NCI-H1048 (cell line): ENCODE results near the gene FBXL17.

Experiments
- DNase-seq: peaks from one replicate; lab custom pipeline; 2025; lab: John Stamatoyannopoulos, UW

Gene FBXL17

GRCh38 chr5:108249785-108250426 is 132.0 kb downstream of the FBXL17 start:
- DNase-seq = no peak

- DNase-seq = no peak
These were observed 132.7 kb downstream of the FBXL17 start for GRCh38 chr5:108249095-108249784.

GRCh38 chr5:108238936-108239887 is 142.7 kb downstream of the FBXL17 start:
- no peak for DNase-seq

- DNase-seq = no peak
These were observed 143.4 kb downstream of the FBXL17 start for GRCh38 chr5:108238461-108238860.

GRCh38 chr5:108233617-108234155 is 148.2 kb downstream of the FBXL17 start:
- DNase-seq = no peak

- DNase-seq = no peak
These were observed 149.1 kb downstream of the FBXL17 start for GRCh38 chr5:108232805-108233204.

GRCh38 chr5:108222011-108222410 is 159.9 kb downstream of the FBXL17 start:
- no peak for DNase-seq

GRCh38 chr5:108220834-108221233 is 161.1 kb downstream of the FBXL17 start:
- DNase-seq = no peak

GRCh38 chr5:108216890-108217289 is 165.0 kb downstream of the FBXL17 start:
- no peak for DNase-seq

- no peak for DNase-seq
These were observed 167.0 kb downstream of the FBXL17 start for GRCh38 chr5:108214857-108215256.

- no peak for DNase-seq
These were observed 169.0 kb downstream of the FBXL17 start for GRCh38 chr5:108212775-108213346.

- no peak for DNase-seq
These were observed 175.2 kb downstream of the FBXL17 start for GRCh38 chr5:108206707-108207106.

- DNase-seq = no peak
These were observed 180.2 kb downstream of the FBXL17 start for GRCh38 chr5:108201721-108202120.

- no peak for DNase-seq
These were observed 185.6 kb downstream of the FBXL17 start for GRCh38 chr5:108196276-108196675.

GRCh38 chr5:108193021-108193795 is 188.7 kb downstream of the FBXL17 start:
- no peak for DNase-seq

- no peak for DNase-seq
These were observed 197.0 kb downstream of the FBXL17 start for GRCh38 chr5:108184940-108185339.

- DNase-seq = no peak
These were observed 199.9 kb downstream of the FBXL17 start for GRCh38 chr5:108181975-108182374.

- DNase-seq = no peak
These were observed 207.6 kb downstream of the FBXL17 start for GRCh38 chr5:108174286-108174685.

GRCh38 chr5:108171759-108172158 is 210.1 kb downstream of the FBXL17 start:
- DNase-seq = no peak

GRCh38 chr5:108168915-108169314 is 213.0 kb downstream of the FBXL17 start:
- no peak for DNase-seq

- DNase-seq = no peak
These were observed 214.7 kb downstream of the FBXL17 start for GRCh38 chr5:108167174-108167573.
